HepG2 (cell line): ENCODE results near the gene UBASH3A. TPM values are rescaled to one million over a fixed set of nuclear protein-coding genes. Genes with fewer than 3 reads are reported as not detected.

ENCODE experiments used
- ASH2L ChIP-seq: fragments of 300-600, 200-600 bp; sonication (generic); IDR thresholded peaks from 2 replicates; pipeline ENCODE4 v1.7.0; 2017; ENCODE audit warnings: low read depth, mild to moderate bottlenecking, moderate library complexity, mixed read lengths, low read length; ENCODE audit not compliant: insufficient read length
- MTF1 ChIP-seq: sonication (generic); formaldehyde crosslinking; IDR thresholded peaks from 2 replicates; pipeline ENCODE4 v1.5.0; 2020; ENCODE audit warnings: missing genetic modification reagents
- RORA ChIP-seq: sonication (generic); formaldehyde crosslinking; IDR thresholded peaks from 2 replicates; pipeline ENCODE4 v1.5.0; 2020; ENCODE audit warnings: mild to moderate bottlenecking, missing genetic modification reagents, moderate library complexity
- SIN3A ChIP-seq: IDR thresholded peaks from 2 replicates; pipeline ENCODE4 v1.6.1; 2011; ENCODE audit warnings: low read depth, mild to moderate bottlenecking, control low read depth, low read length, borderline replicate concordance
- SOX6 ChIP-seq, 2 experiments: fragments of 450-650 bp in 1 of 2; sonication (generic) in 1 of 2; formaldehyde crosslinking in 1 of 2; IDR thresholded peaks; 2 replicates each; pipeline versions ENCODE4 v1.4.0 to v1.6.1; 2017 to 2020; ENCODE audit warnings: antibody characterized with exemption in 1 of 2, mild to moderate bottlenecking in 1 of 2, missing genetic modification reagents in 1 of 2
- SPEN ChIP-seq: sonication (generic); formaldehyde crosslinking; IDR thresholded peaks from 2 replicates; pipeline ENCODE4 v1.5.1; 2020; ENCODE audit warnings: low read depth, mild to moderate bottlenecking, missing genetic modification reagents
- TEAD2 ChIP-seq: sonication (generic); formaldehyde crosslinking; IDR thresholded peaks from 2 replicates; pipeline ENCODE4 v1.9.0; 2021; ENCODE audit warnings: missing genetic modification reagents
- XBP1 ChIP-seq: sonication (generic); formaldehyde crosslinking; IDR thresholded peaks from 2 replicates; pipeline ENCODE4 v1.5.0; 2020; ENCODE audit warnings: missing genetic modification reagents
- ZNF253 ChIP-seq: sonication (generic); formaldehyde crosslinking; IDR thresholded peaks from 2 replicates; pipeline ENCODE4 v1.8.0; 2022; ENCODE audit warnings: mild to moderate bottlenecking, missing genetic modification reagents, borderline replicate concordance
- polyA plus RNA-seq, 8 experiments: library from polyadenylated mRNA; depleted of rRNA in 3 of 8; stranded (reverse) in 7 of 8; unstranded in 1 of 8; fragments of >200 nt; fragmentation: Illumina TruSeq in 4 of 8; extraction: Trizol in 4 of 8; gene quantifications; 2 replicates each; pipeline versions ENCODE4 v1.2.1 to v1.2.3, GENCODE V29; 2011 to 2016; ENCODE audit warnings: low read depth in 4 of 8, missing spikeins in 1 of 8, mixed read lengths in 1 of 8; ENCODE audit not compliant: insufficient read depth in 1 of 8
- total RNA-seq, 5 experiments: library from RNA; depleted of rRNA; stranded (reverse); fragments of >200 nt; fragmentation: Illumina TruSeq; extraction: Trizol; gene quantifications; 2 replicates each; pipeline ENCODE4 v1.2.3, GENCODE V29; 2016; ENCODE audit warnings: low read depth in 1 of 5
- TF ChIP-seq, protein P1 (sequence below), 2 experiments: fragments of 450-650 bp in 1 of 2; sonication (generic) in 1 of 2; formaldehyde crosslinking in 1 of 2; IDR thresholded peaks; 2 replicates each; pipeline versions ENCODE4 v1.6.1 to v1.8.0; 2016 to 2022; ENCODE audit warnings: antibody characterized with exemption in 1 of 2, mild to moderate bottlenecking in 1 of 2, missing genetic modification reagents in 1 of 2
- TF ChIP-seq, protein P2 (sequence below): sonication (generic); formaldehyde crosslinking; IDR thresholded peaks from 2 replicates; pipeline ENCODE4 v1.4.0; 2020; ENCODE audit warnings: mild to moderate bottlenecking, missing genetic modification reagents
- TF ChIP-seq, protein P3 (sequence below), 2 experiments: IDR thresholded peaks; 2 replicates each; pipeline ENCODE4 v1.6.1; 2011 to 2012; ENCODE audit warnings: low read length in 2 of 2, borderline replicate concordance in 1 of 2, low read depth in 1 of 2, mild to moderate bottlenecking in 1 of 2, moderate library complexity in 1 of 2

Gene UBASH3A
- total and polyA plus RNA-seq, 2 of the 13 experiments (the other 11 are each of a cell fraction or from before 2014, with no cell fraction given): not detected

DNA sequence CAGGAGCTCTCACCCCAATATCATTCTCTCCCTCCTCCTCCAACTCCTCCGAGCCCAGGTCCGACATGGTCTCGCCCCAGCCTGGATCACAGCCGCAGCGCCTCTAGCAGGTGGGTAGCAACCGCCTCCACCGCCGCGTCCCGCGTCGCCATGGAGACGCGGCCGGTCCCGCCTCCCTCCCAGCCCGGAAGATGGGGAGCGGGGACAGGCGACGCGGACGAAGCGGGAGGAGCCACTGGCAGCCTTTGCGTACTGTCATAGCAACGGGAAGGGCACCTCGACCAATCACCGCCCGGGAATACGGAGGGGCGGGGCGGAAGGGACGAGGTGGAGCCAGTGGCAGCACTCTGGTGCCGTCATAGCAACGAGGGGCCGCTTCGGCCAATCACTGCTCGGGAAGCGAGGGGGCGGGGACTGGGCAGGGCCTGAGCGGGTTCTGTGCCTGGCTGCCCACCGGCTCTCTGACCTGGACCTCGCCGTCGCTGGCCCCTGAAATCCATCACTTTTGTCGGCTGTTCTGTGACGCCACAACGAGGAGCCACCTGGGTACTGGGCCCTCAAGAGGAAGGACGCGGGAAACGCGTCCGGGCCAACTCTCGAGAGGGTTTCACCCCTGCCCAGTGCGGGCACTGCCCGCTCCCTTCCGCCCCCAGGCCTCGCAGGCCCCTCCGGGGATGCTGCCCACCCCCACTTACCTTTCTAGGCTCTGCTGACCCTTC is 92.6 kb downstream of the UBASH3A start, which contains the start of gene RSPH1 (continued):
- no peak for TF ChIP-seq MTF1 (CRISPR knock-in tag)
- TF ChIP-seq, protein P1, sequence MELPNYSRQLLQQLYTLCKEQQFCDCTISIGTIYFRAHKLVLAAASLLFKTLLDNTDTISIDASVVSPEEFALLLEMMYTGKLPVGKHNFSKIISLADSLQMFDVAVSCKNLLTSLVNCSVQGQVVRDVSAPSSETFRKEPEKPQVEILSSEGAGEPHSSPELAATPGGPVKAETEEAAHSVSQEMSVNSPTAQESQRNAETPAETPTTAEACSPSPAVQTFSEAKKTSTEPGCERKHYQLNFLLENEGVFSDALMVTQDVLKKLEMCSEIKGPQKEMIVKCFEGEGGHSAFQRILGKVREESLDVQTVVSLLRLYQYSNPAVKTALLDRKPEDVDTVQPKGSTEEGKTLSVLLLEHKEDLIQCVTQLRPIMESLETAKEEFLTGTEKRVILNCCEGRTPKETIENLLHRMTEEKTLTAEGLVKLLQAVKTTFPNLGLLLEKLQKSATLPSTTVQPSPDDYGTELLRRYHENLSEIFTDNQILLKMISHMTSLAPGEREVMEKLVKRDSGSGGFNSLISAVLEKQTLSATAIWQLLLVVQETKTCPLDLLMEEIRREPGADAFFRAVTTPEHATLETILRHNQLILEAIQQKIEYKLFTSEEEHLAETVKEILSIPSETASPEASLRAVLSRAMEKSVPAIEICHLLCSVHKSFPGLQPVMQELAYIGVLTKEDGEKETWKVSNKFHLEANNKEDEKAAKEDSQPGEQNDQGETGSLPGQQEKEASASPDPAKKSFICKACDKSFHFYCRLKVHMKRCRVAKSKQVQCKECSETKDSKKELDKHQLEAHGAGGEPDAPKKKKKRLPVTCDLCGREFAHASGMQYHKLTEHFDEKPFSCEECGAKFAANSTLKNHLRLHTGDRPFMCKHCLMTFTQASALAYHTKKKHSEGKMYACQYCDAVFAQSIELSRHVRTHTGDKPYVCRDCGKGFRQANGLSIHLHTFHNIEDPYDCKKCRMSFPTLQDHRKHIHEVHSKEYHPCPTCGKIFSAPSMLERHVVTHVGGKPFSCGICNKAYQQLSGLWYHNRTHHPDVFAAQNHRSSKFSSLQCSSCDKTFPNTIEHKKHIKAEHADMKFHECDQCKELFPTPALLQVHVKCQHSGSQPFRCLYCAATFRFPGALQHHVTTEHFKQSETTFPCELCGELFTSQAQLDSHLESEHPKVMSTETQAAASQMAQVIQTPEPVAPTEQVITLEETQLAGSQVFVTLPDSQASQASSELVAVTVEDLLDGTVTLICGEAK (IDR thresholded peaks at IDR 0.05): no peak
- TF ChIP-seq, protein P1 (CRISPR knock-in tag; IDR thresholded peaks at IDR 0.05): peak; percentile 44; the same call in 1 of the 2 replicates
- TF ChIP-seq, protein P2, sequence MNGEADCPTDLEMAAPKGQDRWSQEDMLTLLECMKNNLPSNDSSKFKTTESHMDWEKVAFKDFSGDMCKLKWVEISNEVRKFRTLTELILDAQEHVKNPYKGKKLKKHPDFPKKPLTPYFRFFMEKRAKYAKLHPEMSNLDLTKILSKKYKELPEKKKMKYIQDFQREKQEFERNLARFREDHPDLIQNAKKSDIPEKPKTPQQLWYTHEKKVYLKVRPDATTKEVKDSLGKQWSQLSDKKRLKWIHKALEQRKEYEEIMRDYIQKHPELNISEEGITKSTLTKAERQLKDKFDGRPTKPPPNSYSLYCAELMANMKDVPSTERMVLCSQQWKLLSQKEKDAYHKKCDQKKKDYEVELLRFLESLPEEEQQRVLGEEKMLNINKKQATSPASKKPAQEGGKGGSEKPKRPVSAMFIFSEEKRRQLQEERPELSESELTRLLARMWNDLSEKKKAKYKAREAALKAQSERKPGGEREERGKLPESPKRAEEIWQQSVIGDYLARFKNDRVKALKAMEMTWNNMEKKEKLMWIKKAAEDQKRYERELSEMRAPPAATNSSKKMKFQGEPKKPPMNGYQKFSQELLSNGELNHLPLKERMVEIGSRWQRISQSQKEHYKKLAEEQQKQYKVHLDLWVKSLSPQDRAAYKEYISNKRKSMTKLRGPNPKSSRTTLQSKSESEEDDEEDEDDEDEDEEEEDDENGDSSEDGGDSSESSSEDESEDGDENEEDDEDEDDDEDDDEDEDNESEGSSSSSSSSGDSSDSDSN (CRISPR knock-in tag): peak; percentile 18; the same call in 1 of the 2 replicates
- no peak for TF ChIP-seq XBP1
- no peak for TF ChIP-seq ZNF253 (CRISPR knock-in tag)
- TF ChIP-seq SIN3A: peak; percentile 81; the same call in 1 of the 2 replicates
- TF ChIP-seq, protein P3, sequence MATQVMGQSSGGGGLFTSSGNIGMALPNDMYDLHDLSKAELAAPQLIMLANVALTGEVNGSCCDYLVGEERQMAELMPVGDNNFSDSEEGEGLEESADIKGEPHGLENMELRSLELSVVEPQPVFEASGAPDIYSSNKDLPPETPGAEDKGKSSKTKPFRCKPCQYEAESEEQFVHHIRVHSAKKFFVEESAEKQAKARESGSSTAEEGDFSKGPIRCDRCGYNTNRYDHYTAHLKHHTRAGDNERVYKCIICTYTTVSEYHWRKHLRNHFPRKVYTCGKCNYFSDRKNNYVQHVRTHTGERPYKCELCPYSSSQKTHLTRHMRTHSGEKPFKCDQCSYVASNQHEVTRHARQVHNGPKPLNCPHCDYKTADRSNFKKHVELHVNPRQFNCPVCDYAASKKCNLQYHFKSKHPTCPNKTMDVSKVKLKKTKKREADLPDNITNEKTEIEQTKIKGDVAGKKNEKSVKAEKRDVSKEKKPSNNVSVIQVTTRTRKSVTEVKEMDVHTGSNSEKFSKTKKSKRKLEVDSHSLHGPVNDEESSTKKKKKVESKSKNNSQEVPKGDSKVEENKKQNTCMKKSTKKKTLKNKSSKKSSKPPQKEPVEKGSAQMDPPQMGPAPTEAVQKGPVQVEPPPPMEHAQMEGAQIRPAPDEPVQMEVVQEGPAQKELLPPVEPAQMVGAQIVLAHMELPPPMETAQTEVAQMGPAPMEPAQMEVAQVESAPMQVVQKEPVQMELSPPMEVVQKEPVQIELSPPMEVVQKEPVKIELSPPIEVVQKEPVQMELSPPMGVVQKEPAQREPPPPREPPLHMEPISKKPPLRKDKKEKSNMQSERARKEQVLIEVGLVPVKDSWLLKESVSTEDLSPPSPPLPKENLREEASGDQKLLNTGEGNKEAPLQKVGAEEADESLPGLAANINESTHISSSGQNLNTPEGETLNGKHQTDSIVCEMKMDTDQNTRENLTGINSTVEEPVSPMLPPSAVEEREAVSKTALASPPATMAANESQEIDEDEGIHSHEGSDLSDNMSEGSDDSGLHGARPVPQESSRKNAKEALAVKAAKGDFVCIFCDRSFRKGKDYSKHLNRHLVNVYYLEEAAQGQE (IDR thresholded peaks at IDR 0.05; ENCODE audit: borderline replicate concordance in 1 of 2, low read depth in 1 of 2, low read length in 2 of 2): no peak
- TF ChIP-seq TEAD2 (CRISPR knock-in tag): 0 out of 2 replicates have a peak, but pooled peaks have one; percentile 24
- TF ChIP-seq SPEN (CRISPR knock-in tag): no peak
- TF ChIP-seq SOX6 (IDR thresholded peaks at IDR 0.05): no peak
- peak; percentile 43 for TF ChIP-seq SOX6 (CRISPR knock-in tag; IDR thresholded peaks at IDR 0.05)
- TF ChIP-seq RORA (CRISPR knock-in tag): no peak
- no peak for TF ChIP-seq ASH2L
